Fibroblast of skin of right biceps (primary cell): ENCODE data around the gene GABARAP.
A peak's percentile ranks its signal among the peaks of the same experiment; 100 is the strongest.

Experiments used
- DNase-seq: peaks from one replicate; pipeline ENCODE4 v3.0.0-alpha.2; 2013

Gene GABARAP

DNA sequence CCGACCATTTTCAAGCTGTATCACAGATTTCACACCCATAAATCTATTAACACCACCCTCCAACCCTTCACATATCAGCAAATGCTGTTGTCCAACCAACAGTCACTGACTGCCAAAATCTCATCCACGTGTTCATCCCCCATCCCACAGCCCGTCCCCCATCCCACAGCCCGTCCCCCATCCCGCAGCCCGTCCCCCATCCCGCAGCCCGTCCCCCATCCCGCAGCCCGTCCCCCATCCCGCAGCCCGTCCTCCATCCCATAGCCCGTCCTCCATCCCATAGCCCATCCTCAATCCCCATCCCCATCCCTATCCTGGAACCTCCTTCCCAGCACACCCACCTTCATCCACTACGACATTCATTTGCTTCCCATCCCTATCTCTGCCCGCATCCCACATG, 36.7 kb downstream of the GABARAP start:
- no peak for DNase-seq

DNA sequence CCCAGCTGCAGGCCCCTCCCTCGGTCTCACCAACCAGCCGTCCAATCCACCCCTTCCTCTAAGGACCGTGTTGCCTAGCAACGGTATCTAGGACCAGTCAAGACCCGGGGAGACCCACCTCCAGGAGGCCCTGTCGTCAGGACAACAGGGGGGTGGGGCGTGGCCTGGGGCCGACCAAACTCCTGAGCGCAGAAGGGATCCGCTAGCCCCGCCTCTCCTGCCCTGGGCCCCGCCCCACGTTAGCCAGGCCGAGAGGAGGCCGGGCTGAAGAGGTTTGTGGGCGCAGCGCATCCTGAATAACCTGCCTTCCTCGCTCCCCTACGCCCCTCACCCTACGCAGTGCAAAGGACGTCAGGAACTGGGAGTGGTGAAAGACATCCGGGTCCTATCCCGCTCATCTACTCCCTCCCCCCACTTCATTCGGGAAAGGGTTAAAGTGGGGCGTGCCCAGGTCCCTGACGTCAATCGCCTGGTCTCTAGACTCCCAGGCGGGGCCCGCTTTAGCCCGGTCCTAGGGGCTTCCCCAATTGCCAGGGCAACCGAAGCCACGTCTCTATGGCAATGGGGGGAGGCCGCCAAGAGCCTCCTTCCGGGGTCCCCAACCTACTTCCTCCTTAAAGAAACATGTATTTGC, 37.3 kb downstream of the GABARAP start:
- DNase-seq, result peak; percentile 89

DNA sequence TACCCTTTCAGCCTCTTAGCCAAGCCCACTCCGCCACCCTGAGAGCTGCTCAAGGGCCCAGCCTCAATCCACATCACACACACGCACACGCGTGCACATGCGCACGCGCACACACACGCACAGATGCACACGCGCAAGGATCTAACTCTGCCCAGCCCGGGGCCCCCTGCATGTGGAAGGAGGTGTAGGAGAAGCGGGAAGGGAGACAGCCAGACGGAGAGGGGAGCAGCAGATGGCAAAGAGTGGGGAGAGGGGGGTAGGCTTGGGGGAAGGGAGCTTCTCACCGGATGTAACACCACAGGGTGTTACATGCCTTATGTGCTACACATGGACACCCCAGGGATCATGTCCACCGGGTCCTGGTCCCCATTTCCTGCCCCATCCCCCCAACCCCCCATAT, 37.9 kb downstream of the GABARAP start:
- peak; percentile 42 for DNase-seq

DNA sequence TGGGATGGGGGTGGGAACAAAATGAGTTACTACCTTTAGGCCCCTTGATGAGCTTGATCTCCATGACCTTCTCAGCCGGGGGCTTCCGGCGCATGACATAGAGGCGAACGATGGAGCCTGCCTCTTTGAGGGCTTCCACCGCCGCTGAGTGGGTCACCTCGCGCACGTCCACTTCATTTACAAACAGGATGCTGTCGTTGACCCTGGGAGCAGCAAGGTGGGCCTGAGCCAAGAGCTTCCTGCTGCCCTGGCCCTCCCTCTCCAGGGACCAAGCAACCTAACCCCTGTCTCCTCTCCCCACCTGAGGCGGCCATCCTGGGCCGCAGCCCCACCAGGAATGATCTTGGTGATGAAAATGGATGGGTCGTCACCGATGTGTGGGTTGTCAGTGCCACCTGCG, 38.9 kb downstream of the GABARAP start:
- DNase-seq, result no peak

DNA sequence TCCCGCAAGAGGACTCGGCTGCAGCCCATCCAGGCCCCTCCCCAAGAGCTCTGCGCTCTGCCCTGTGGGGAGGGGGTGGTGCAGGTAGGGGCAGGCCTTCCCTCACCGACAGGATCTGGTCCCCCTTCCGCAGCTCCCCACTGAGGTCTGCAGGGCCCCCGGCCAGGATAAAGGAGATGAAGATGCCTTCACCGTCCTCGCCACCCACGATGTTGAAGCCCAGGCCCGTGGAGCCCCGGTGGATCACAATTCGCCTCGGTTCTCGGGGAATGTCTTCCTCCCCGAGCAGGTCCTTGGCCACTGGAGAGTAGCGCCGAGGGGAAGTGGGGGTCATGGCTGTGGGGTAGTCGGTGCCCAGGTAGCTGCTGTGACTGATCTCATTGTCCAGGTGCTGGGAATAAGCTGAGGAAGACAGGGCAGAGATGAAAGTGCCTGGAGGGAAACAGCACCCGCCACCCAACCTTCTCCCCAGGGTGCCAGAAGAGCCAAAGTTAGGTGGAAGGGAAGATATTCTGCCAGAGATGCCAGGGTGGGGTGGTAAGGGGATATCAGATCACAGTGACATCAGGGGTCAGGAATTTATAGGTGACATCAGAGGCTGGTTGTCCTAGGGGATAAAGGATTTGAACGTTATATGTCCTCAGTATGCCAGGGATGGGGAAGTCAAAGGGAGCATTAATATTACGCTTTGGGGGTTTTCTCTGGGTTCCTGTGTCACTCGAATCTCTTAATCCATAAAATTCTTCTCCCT, 45.4 kb downstream of the GABARAP start:
- no peak for DNase-seq

DNA sequence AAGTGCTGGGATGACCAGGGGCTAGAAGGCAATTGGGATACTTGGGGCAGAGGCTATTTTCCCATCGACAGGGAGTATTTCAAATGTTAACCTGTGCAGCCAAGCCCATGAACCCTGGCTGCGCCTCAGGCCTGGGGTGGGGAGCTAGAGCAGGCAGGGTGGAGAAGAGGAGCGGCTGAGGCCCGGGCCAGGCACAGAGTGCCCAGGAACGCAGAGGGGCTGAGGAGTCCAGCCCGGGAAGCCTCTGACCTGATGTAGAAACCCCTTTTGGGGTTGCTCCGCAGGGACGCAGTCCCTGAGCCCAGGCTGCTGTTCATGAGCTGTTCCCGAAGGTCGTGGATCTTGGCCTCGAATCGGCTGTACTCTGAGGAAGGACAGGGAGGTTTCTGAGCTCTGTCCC, 46.3 kb downstream of the GABARAP start:
- DNase-seq, result no peak

DNA sequence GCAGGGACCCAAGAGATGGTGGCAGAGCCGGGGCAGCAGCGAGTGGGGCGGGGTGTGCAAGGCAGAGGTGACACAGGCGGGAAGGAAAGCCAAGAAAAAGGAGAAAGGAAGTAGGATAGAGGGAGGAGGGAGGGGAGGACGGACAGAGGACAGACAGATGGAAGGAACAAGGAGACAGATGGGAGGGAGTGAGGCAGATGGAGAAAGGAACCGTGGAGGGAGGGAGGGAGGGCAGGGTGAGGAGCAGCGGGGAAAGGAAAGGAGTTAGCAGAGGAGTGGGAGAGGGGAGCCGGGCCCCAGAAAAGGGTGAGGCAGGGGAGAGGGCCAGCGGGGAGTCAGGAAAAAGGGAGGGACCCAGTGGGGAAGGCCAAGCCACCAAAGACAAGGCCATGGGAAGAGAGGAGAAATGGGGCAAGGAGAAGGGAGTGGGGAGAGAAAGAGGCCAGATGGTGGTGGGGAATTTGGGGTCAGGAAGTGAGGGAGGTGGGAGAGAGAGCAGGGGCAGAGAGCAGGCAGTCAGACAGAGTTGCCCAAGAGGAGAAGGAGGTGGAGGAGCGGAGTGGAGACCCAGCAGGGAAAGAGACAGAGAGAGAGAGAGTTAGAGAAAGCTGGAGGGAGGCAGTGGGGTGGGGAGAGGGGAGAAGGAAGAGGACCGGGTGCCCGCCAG, 49.8 kb downstream of the GABARAP start:
- no peak for DNase-seq

DNA sequence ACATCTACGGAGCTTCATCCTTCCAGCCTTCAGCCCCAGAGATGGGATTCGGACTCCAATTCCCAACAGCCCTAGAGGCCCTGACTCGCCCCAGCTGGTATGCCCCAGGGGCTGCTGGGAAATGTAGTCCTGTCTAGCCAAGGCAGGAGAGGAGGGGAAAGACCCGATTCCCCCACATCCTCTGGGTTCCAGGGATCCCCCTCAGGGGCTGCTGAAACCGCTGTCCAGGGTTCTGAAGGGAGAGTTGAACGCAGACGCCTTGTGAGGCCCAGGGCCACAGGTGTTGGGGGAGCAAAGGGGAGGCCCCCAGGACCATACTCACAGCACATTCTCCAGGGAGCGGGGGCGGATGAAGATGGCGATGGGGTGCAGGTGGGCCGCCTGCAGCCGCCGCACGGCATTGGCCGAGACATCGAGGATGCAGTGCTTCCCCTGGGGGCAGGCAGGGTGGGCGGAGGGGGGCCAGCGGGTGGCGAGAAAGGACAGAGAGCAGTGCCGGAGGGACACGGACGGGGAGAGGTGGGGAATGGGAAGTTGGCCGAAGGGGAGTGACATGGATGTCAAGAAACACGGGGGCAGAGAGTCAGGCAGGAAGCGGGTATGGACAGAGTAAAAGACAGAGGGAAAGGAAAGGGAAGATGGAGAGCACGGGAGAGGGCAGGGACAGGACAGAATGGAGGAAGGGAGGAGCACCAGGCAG, 50.5 kb downstream of the GABARAP start:
- DNase-seq, result peak; percentile 43

DNA sequence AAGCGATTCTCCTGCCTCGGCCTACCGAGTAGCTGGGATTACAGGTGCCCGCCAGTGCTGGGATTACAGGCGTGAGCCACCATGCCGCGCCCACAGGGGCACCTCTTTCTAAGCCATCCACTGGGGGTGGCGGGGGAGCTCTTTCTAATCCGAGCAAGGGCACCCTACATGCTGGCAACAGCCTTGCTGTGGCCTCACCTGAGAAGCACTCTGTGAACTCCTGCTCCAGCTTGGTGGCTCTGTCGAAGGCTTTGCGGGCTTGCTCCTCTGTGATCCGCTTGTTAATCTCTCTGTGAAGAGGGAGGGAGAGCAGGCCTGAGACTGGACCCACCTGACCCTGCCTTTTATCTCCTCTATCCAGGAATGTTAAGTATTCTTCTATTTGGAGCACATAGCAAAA, 51.2 kb downstream of the GABARAP start:
- no peak for DNase-seq

DNA sequence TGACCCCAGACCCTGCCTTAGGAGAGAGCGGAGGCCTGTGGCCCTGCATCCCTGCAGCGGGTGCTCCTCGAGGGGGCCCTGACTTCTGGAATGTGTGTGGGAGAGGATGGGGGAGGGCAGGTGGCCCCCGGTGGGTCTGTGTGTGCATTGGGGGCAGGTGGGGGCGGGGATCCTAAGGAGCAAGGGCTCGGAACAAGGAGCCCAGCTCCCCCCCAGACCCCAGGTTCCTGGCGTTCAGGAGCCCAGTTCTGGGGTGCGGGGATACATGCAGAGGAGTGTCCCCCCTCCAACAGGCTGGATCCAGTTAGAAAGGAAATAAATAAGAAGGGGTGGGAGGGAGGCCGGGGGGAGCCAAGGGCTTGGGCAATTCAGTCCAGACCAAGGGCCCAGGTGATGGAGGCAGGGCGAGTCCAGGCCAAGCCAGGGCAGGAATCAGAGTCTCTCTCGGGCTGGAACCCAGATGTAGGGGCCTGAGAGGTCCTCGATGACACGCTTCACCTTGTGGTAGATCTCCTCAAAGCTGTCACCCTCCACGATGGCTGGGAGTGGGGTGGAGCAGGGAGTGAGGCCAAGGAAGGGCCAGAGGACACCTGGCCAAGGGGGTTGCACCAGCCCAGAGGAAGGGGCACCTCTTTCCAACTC, 51.9 kb downstream of the GABARAP start:
- DNase-seq, result no peak
